ENCODE data around the gene CYP4F8.

DNA sequence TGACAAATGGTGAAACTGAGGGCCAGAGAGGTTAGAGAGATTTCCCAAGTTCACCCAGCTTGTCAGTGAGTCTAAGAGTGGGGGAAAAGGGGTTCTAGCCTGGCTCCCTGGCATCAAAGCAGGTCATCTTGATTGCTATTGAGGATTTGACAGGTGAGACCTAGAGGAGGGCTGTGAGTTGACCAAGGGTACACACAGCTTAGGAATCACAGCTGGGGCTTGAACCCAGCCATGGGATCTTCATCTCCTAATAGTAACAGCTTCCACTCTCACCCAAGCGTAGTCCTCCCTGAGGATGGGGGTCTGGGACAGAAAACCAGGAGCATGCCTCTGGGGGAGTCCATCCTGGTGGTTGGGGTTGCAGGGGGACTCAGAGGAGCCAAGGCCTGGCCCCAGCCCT is 6.8 kb downstream of the CYP4F8 start:
- TF ChIP-seq, protein P1, sequence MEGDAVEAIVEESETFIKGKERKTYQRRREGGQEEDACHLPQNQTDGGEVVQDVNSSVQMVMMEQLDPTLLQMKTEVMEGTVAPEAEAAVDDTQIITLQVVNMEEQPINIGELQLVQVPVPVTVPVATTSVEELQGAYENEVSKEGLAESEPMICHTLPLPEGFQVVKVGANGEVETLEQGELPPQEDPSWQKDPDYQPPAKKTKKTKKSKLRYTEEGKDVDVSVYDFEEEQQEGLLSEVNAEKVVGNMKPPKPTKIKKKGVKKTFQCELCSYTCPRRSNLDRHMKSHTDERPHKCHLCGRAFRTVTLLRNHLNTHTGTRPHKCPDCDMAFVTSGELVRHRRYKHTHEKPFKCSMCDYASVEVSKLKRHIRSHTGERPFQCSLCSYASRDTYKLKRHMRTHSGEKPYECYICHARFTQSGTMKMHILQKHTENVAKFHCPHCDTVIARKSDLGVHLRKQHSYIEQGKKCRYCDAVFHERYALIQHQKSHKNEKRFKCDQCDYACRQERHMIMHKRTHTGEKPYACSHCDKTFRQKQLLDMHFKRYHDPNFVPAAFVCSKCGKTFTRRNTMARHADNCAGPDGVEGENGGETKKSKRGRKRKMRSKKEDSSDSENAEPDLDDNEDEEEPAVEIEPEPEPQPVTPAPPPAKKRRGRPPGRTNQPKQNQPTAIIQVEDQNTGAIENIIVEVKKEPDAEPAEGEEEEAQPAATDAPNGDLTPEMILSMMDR (IDR thresholded peaks at IDR 0.05) = no peak
- TF ChIP-seq POLR2A (IDR thresholded peaks at IDR 0.05) = no peak

Measured in thyroid gland (tissue), 4 donors.